Fibroblast of upper back skin (primary cell): ENCODE data around the gene OR4K14.
"Not testable (repeated sequence)": the region's sequence is repeated elsewhere in the genome, so short reads cannot be mapped to it uniquely, and the experiment has no call there.

Experiments
- DNase-seq: peaks from one replicate; pipeline ENCODE4 v3.0.0-alpha.2; 2013

The OR4K14 gene, protein sequence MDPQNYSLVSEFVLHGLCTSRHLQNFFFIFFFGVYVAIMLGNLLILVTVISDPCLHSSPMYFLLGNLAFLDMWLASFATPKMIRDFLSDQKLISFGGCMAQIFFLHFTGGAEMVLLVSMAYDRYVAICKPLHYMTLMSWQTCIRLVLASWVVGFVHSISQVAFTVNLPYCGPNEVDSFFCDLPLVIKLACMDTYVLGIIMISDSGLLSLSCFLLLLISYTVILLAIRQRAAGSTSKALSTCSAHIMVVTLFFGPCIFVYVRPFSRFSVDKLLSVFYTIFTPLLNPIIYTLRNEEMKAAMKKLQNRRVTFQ

DNA sequence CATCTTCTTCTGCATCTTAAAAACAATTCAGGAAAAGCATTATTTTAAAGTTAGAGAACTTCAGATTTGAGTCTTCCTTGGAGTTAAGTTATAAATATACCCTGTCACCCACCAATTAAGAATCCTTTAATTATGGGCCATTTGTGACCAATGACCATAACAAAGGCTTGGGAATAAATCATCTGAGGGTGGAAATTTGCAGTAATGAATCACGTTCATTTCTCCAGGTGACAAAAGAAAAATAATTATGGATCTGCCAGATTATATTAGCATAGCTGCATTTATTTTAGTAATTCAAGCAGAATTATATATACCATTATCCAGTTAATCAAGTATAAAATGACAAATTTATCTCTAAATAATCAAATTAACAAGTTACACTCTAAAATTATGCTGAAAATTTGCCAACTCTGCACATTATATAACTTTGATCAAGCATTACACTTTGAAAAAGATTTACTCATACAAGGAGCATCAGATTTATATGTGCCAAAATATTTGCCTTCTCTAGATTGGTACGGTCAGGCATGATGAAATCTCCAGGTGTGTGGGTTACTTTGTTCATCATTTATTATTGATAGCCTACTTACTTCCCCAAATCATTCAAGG, at the start of gene OR4K14:
Gene OR4K14 (minus strand): TSS at position 51 of the 609 bp plus-strand sequence. CDS start 4,114 bp downstream, outside the sequence.
- DNase-seq = no peak

DNA sequence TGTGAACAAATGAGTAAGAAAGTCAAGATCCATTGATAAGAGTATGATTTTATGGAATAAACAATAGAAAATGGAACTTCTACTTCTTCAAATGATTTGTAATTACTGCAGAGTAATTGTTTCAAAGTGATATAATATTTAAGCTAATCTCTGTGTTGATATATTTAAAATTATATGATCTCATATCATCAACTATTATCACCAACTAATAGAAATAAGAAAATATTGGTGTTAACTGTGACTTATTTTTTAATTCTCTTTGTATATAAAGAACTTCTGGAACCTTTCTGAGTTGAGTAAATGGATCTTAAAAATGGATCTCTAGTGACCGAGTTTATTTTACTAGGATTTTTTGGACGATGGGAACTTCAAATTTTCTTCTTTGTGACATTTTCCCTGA, 40.6 kb upstream of the OR4K14 start, which contains the start of gene OR4L1:
Gene OR4L1 (plus strand): TSS at position 301 of the 400 bp plus-strand sequence. CDS start 0 bp downstream, at position 301.
- no peak for DNase-seq

DNA sequence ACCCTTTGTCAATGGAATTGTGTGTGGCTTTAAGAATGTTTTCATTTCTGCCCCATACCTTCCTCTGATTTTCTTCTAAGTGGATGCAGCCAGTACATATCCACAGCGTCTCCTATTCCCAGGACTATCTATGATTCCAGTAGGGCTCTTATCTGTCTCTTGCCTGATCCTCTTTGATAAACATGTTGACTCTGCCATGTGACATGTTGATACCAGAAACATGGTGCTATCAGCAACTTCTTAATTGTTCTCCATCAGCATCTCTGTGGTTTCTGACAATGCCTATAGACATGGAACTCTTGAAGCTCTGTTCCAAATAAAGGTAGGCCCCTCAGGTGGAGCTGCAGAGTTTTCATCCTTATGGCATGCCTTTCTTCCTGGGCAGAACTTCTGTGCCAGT, 29.1 kb upstream of the OR4K14 start:
- no peak for DNase-seq

DNA sequence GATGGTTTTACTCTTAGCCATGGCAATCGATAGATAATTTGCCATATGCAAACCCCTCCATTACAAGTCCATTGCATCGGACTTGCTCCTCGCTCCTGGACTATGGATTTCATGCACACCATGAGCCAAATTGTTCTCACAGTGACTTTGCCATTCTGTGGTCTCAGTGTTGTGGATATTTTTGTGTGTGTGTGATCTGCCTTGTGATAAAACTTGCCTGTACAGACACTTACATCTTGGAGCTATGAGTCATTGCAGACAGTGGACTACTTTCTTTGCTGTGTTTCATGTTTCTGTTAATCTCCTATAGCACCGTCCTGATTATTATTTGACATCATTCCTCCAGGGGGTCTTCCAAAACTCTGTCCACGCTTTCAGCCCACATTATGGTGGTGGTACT, 25.1 kb upstream of the OR4K14 start:
- no peak for DNase-seq

DNA sequence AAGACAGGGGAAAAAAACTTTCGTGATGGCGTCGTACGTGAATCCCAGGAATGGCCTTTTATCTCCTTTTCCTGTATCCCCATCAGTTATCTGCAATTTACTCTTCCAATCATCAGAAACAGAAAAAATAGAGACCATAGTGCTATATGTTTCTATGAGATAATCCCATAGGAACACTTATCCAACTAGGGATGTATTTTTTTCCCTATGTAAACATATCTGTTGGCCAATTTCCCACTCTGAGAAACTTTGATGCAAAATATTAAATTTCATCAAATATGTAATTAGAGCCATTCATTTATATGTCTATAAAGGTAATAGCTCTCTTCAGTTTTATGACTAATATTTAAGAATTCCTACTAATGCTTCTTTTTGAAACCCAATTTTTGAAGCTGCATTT, 16.8 kb upstream of the OR4K14 start, which contains the start of gene OR4K13:
Gene OR4K13 (minus strand): TSS at position 101 of the 400 bp plus-strand sequence. CDS start 1,280 bp downstream, outside the sequence.
- DNase-seq = no peak

DNA sequence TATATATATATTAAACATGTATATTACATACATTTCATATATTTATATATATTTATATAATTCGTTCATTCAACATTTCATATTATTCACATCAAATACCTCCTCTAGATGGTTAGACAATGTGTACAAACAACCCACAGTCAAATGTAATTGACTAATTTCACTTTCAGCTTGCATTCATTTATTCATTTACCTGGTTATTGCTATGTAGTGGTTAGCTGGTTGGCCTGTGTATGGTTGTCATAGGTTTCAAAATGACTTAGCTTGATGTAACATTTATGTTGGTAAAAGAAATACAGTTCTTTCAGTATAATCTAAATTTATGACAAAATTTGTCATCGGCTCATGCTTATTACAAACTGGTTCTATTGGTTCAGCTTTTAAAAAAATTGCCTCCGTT, 16.3 kb upstream of the OR4K14 start:
- no peak for DNase-seq

DNA sequence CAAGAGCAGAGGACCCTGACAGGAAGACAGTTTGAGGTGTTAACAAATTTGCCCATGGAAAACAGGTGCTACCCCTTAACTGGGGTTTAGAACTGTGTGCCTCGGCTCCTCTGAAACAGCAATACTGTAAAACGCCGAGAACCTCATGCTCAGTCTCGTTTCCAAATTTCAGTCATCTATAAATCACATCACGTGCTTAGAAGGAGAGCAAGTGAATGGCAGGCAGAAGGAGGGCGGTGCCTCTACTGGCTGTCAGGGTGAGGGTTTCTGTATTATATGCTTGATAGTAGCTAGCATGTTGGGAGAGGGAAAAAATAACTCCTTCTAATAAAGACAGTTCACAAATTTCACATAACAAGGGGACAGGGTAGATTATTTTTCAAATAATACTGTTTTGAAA, 12.0 kb upstream of the OR4K14 start:
- no peak for DNase-seq

DNA sequence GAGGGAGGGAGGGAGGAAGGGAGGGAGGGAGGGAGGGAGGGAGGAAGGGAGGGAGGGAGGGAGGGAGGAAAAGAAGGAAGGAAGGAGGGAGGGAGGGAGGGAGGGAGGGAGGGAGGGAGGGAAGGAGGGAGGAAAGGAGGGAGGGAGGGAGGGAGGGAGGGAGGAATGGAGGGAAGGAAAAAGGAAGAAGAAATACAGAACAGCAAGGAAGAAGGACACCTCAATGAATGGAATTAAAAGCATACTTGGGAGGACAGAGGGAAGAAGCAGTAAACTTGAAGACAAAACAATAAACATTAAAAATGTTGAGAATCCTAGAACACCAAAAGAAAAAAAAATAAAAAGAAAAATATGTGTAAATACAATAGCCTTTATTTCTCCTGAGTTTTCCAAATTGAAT, 11.0 kb downstream of the OR4K14 start:
- no peak for DNase-seq

DNA sequence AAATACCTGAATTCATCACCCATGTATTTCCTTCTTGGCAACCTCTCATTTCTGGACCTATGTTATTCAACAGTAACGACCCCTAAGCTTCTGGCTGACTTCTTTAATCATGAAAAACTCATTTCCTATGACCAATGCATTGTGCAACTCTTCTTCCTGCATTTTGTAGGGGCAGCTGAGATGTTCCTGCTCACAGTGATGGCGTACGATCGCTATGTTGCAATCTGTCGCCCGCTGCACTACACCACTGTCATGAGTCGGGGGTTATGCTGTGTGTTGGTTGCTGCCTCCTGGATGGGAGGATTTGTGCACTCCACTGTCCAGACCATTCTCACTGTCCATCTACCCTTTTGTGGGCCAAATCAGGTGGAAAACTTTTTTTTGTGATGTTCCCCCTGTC, 16.8 kb downstream of the OR4K14 start:
- no peak for DNase-seq

DNA sequence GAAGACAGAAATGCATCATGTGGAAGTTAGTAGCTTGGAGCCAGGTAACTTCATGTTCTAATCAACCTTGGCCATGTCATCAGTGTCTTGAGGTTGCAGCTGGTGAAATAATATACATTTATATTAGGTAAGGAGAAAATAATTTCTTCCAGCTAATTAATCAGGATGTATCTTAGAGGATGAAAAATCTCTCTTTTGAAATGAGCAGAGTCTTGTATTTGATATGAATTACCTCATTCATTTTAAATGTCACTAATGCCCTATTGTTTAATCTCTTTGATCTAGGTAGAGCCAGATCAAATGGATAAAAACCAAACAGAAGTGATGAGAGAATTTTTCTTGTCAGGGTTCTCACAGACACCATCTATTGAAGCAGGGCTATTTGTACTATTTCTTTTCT, 17.2 kb downstream of the OR4K14 start, which contains the start of gene OR4Q2:
Gene OR4Q2 (plus strand): TSS at position 301 of the 400 bp plus-strand sequence.
- no peak for DNase-seq

DNA sequence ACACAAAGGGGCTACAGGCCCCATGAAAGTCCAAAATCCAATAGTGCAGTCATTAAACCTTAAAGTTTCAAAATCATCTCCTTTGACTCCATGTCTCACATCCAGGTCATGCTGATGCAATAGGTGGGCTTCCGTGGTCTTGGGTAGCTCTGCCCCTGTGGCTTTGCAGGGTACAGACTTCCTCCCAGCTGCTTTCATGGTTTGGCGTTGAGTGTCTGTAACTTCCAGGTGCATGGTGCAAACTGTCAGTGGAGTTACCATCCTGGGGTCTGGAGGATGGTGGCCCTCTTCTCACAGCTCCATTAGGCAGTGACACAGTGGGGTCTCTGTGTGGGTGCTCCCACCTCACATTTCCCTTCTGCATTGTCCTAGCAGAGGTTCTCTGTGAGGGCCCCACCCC, 25.7 kb downstream of the OR4K14 start:
- no peak for DNase-seq

DNA sequence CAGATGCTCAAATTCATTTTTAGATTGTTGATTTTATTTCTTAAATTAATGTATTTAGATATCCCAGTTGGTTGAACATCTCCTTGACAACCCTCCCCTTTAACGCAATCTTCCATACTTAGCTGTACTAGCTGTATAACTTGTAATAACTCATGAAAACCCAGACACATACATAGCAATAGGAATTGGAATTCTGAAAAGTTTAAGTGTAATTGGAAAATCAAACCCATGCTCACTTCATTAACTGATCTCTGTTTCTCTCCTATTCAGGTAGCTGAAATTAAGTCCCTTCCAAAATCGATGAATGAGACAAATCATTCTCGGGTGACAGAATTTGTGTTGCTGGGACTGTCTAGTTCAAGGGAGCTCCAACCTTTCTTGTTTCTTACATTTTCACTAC, 43.8 kb downstream of the OR4K14 start, which contains the start of gene OR4K15:
Gene OR4K15 (plus strand): TSS at position 301 of the 400 bp plus-strand sequence. CDS start 0 bp downstream, at position 301.
- DNase-seq = no peak

DNA sequence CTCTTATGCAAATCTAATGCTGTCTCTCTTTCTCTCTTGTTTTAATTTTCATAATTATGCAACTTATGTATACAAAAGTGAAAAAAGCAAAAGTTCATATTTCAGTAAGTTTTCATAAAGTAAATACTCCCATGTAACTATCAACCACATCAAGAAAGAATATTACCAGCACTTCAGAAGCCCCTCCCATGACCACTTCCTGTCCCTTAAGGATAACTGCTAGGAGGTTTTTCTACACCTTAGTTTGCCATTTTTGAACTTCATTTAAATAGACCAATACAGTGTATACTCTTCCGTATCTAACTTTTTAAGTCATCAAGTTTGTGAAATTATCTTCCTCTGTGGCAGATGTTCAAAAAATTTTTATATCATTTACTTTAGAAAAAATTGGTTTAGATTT, 44.3 kb downstream of the OR4K14 start:
- no peak for DNase-seq

DNA sequence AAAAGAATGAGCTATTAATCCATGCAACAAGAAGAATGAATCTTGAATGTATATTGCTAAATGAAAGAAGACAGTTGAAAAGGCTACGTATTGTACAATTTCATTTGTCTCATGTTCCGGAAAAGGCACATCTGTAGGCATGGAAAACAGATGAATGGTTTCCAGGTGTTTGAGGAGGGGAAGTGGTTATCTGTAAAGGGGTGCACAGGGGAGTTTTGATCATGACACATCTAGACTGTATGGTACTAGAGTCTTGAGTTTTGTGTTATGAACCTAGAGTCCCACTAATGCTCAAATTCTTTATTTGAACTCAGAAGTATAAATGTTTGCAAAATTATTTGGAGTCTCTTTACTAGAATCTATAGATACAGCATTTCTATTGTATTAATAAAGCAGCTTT, 49.4 kb downstream of the OR4K14 start:
- not testable (repeated sequence) for DNase-seq
